ENCODE measurements around the gene ZFPM1.

GRCh38 chr16:88526008-88526905, 73.2 kb downstream of the ZFPM1 start:
- no peak for TF ChIP-seq CTCF (IDR thresholded peaks at IDR 0.05 in 2 of 3, conservative IDR thresholded peaks at IDR 0.05 in 1 of 3; ENCODE audit: borderline replicate concordance in 1 of 3, insufficient read depth in 1 of 3, low read depth in 2 of 3, low read length in 2 of 3)
- no peak for TF ChIP-seq MAX (IDR thresholded peaks at IDR 0.05)
- TF ChIP-seq EZH2 (IDR thresholded peaks at IDR 0.05) = no peak

Data from HCT116 (cell line).